Endothelial cell of umbilical vein (primary cell): ENCODE data around the gene MGAM2. TPM values are rescaled to one million over a fixed set of nuclear protein-coding genes. Genes with fewer than 3 reads are reported as not detected.

Source experiments
- BruUV-seq: library from RNA; stranded (reverse); fragments of 400-500 nt; replicated peaks from 2 replicates; lab custom pipeline; 2021; lab: Mats Ljungman, UMichigan
- CTCF ChIA-PET: fragments of 300-600, 350-600 bp; sonication (Branson Sonifier 250); formaldehyde crosslinking; loops from one replicate; lab custom pipeline; 2021; ENCODE audit warnings: antibody characterized with exemption, inconsistent platforms; lab: Charles Lee
- POLR2A ChIA-PET: fragments of 300-600, 350-600 bp; sonication (Branson Sonifier 250); formaldehyde crosslinking; loops from one replicate; lab custom pipeline; 2021; ENCODE audit warnings: antibody characterized with exemption, inconsistent platforms; lab: Charles Lee
- DNase-seq: peaks from one replicate; pipeline ENCODE4 v3.0.0-alpha.2; 2011; ENCODE audit warnings: low read depth, low spot score
- FAIRE-seq: peaks from 2 replicates; lab custom pipeline; 2011; peaks lifted over from hg19 to GRCh38; lab: Jason Lieb, UNC
- H2AFZ ChIP-seq: 2 replicates; pipeline ENCODE4 v1.6.0; 2012; ENCODE audit warnings: low read depth, low read length, control low read depth, inconsistent platforms
- H3K27ac ChIP-seq: 2 replicates; pipeline ENCODE4 v1.5.1; 2011; ENCODE audit warnings: low read depth, mild to moderate bottlenecking, control low read depth, low read length, moderate library complexity; ENCODE audit not compliant: insufficient read depth
- H3K27me3 ChIP-seq, 2 experiments: 2 replicates each; pipeline versions ENCODE4 v1.6.0 to v1.6.1; 2011; ENCODE audit warnings: low read length in 2 of 2, mixed read lengths in 1 of 2; ENCODE audit not compliant: control insufficient read depth in 2 of 2, insufficient read depth in 2 of 2
- H3K36me3 ChIP-seq, 2 experiments: 2 replicates in 1 of 2; 3 replicates in 1 of 2; pipeline ENCODE4 v1.5.1; 2011; ENCODE audit warnings: low read length in 2 of 2, mild to moderate bottlenecking in 1 of 2, moderate library complexity in 1 of 2; ENCODE audit not compliant: control insufficient read depth in 2 of 2, insufficient read depth in 2 of 2; ENCODE audit errors: extremely low read depth in 1 of 2
- H3K4me1 ChIP-seq: 3 replicates; pipeline ENCODE4 v1.5.1; 2011; ENCODE audit warnings: mild to moderate bottlenecking, low read length; ENCODE audit not compliant: control insufficient read depth, insufficient read depth; ENCODE audit errors: extremely low read depth
- H3K4me2 ChIP-seq: 2 replicates; pipeline ENCODE4 v1.6.1; 2011; ENCODE audit warnings: low read length, control low read depth, mixed read lengths; ENCODE audit not compliant: insufficient read depth
- H3K4me3 ChIP-seq, 3 experiments: fragments of 200-600 bp in 1 of 3; sonication (generic), shearing (Covaris generic) in 1 of 3; replicated peaks in 1 of 3; 2 replicates each; pipeline ENCODE4 v1.5.1; 2011 to 2016; ENCODE audit warnings: control low read depth in 3 of 3, low read length in 3 of 3, mild to moderate bottlenecking in 2 of 3, inconsistent platforms in 1 of 3, low read depth in 1 of 3, moderate library complexity in 1 of 3; ENCODE audit not compliant: insufficient read depth in 1 of 3
- H3K79me2 ChIP-seq: 2 replicates; pipeline ENCODE4 v1.6.0; 2012; ENCODE audit warnings: low read length, inconsistent platforms; ENCODE audit not compliant: control insufficient read depth, insufficient read depth
- H3K9ac ChIP-seq: replicated peaks from 2 replicates; pipeline ENCODE3; 2011; ENCODE audit warnings: low read length, control low read depth; ENCODE audit not compliant: insufficient read depth; ENCODE audit errors: extremely low read depth
- H3K9me1 ChIP-seq: replicated peaks from 3 replicates; pipeline ENCODE4 v1.6.0; 2011; ENCODE audit warnings: mild to moderate bottlenecking, low read length; ENCODE audit not compliant: control insufficient read depth, insufficient read depth; ENCODE audit errors: extremely low read depth
- H3K9me3 ChIP-seq: replicated peaks from 2 replicates; pipeline ENCODE4 v1.5.1; 2012; ENCODE audit warnings: low read length, inconsistent platforms; ENCODE audit not compliant: control insufficient read depth, insufficient read depth
- H4K20me1 ChIP-seq: replicated peaks from 2 replicates; pipeline ENCODE3; 2011; ENCODE audit warnings: mild to moderate bottlenecking, low read length; ENCODE audit not compliant: control insufficient read depth, insufficient read depth; ENCODE audit errors: extremely low read depth
- EZH2 ChIP-seq: IDR thresholded peaks from 2 replicates; pipeline ENCODE4 v1.6.1; 2012; ENCODE audit warnings: borderline replicate concordance, low read depth, mild to moderate bottlenecking, moderate library complexity, low read length, inconsistent platforms; ENCODE audit not compliant: severe bottlenecking
- FOS ChIP-seq: IDR thresholded peaks from 2 replicates; pipeline ENCODE4 v1.6.1; 2011; ENCODE audit warnings: mild to moderate bottlenecking, low read length, moderate library complexity, borderline replicate concordance; ENCODE audit not compliant: insufficient read depth
- GATA2 ChIP-seq: IDR thresholded peaks from 2 replicates; pipeline ENCODE4 v1.7.0; 2011; ENCODE audit warnings: low read depth, mild to moderate bottlenecking, moderate library complexity, mixed read lengths, low read length; ENCODE audit not compliant: insufficient read length, insufficient read depth
- JUN ChIP-seq: IDR thresholded peaks from 2 replicates; pipeline ENCODE4 v1.6.1; 2011; ENCODE audit warnings: borderline replicate concordance, low read depth; ENCODE audit not compliant: insufficient read length, insufficient read depth
- MYC ChIP-seq: IDR thresholded peaks from one replicate; pipeline ENCODE4 v1.6.1; 2011; ENCODE audit warnings: mild to moderate bottlenecking, low read depth, low read length
- POLR2A ChIP-seq: IDR thresholded peaks from 2 replicates; pipeline ENCODE4 v1.6.1; 2012; ENCODE audit warnings: low read depth, mild to moderate bottlenecking, control low read depth, low read length
- POLR2AphosphoS5 ChIP-seq: IDR thresholded peaks from 2 replicates; pipeline ENCODE4 v1.6.1; 2012; ENCODE audit warnings: low read depth, mild to moderate bottlenecking, control low read depth, low read length, moderate library complexity; ENCODE audit not compliant: insufficient read depth
- dilution Hi-C: fragments of 300-500 bp; cut with MboI; formaldehyde crosslinking; loops from one replicate; pipeline ENCODE4 v1.15.0; 2019; ENCODE audit warnings: low sequenced_read_pairs; ENCODE audit not compliant: extremely low pct_ligation_motif_present
- intact Hi-C: fragments of 100-400 bp; cut with micrococcal nuclease; formaldehyde crosslinking; loops from one replicate; pipeline ENCODE4 v1.10.0; 2022
- polyA plus RNA-seq, 4 experiments: library from polyadenylated mRNA; depleted of rRNA in 3 of 4; stranded (reverse) in 3 of 4; unstranded in 1 of 4; fragments of >200 nt; gene quantifications; 2 replicates each; pipeline versions ENCODE4 v1.2.1 to v1.2.3, GENCODE V29; 2011 to 2012; ENCODE audit warnings: missing spikeins in 1 of 4
- total RNA-seq: library from RNA; stranded (reverse); gene quantifications from 2 replicates; pipeline ENCODE4 v1.2.3, GENCODE V29; 2021
- TF ChIP-seq, protein P1 (sequence below): IDR thresholded peaks from 2 replicates; pipeline ENCODE4 v1.6.1; 2011; ENCODE audit not compliant: insufficient read depth, insufficient read length
- TF ChIP-seq, protein P2 (sequence below), 2 donors: IDR thresholded peaks; 1 replicate in 1 of 2; 2 replicates in 1 of 2; pipeline ENCODE4 v1.5.1; 2011; ENCODE audit warnings: low read length in 2 of 2, mild to moderate bottlenecking in 2 of 2, moderate library complexity in 2 of 2, control low read depth in 1 of 2, inconsistent platforms in 1 of 2, low read depth in 1 of 2; ENCODE audit not compliant: insufficient read depth in 1 of 2; ENCODE audit errors: extremely low read depth in 1 of 2

The MGAM2 gene
- total and polyA plus RNA-seq, 2 donors (not counting 3 experiments of a cell fraction or from before 2014, with no cell fraction given): not detected

DNA sequence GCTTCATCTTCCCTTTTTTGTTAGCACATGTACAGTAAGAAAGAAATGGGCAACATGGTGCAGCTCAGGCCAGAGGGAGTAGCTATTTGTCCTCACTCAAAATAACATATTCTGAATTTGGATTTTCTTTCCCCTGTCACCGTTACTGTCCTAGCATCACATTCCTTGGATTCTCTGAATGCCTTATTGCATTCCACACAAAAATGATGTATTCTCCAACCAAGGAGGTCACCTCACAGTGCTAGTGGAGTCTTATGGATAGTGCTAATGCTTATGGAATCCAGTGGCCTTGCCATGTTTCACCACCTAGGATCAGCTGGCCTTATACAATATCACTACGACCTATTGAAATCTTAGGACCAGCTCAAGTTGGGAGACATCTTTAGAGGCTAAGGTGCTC is 139.2 kb downstream of the MGAM2 start:
- no peak overlapping the region for H3K4me3 ChIP-seq
- intact Hi-C loops: no loop called here
- no peak overlapping the region for H3K27ac ChIP-seq
- no peaks in the 10 kb centered on the region for H3K27me3 ChIP-seq
- TF ChIP-seq JUN (no peak), POLR2AphosphoS5 (no peak), EZH2 (no peak), POLR2A (no peak), FOS (no peak), MYC (no peak), GATA2 (no peak)
- TF ChIP-seq, protein P1, sequence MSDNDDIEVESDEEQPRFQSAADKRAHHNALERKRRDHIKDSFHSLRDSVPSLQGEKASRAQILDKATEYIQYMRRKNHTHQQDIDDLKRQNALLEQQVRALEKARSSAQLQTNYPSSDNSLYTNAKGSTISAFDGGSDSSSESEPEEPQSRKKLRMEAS: no peak
- TF ChIP-seq, protein P2, sequence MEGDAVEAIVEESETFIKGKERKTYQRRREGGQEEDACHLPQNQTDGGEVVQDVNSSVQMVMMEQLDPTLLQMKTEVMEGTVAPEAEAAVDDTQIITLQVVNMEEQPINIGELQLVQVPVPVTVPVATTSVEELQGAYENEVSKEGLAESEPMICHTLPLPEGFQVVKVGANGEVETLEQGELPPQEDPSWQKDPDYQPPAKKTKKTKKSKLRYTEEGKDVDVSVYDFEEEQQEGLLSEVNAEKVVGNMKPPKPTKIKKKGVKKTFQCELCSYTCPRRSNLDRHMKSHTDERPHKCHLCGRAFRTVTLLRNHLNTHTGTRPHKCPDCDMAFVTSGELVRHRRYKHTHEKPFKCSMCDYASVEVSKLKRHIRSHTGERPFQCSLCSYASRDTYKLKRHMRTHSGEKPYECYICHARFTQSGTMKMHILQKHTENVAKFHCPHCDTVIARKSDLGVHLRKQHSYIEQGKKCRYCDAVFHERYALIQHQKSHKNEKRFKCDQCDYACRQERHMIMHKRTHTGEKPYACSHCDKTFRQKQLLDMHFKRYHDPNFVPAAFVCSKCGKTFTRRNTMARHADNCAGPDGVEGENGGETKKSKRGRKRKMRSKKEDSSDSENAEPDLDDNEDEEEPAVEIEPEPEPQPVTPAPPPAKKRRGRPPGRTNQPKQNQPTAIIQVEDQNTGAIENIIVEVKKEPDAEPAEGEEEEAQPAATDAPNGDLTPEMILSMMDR (IDR thresholded peaks at IDR 0.05; ENCODE audit: extremely low read depth in 1 of 2, insufficient read depth in 1 of 2, low read depth in 1 of 2, low read length in 2 of 2): no peak
- H3K9me3 ChIP-seq: no peaks in the 10 kb centered on the region
- CTCF ChIA-PET: no interaction called here
- H2AFZ ChIP-seq: no peak overlapping the region
- dilution Hi-C loops: no loop called here
- no peak for FAIRE-seq
- H3K9ac ChIP-seq: no peak overlapping the region
- no peaks in the 10 kb centered on the region for H4K20me1 ChIP-seq
- DNase-seq: no peak
- no TSS peak for BruUV-seq
- no peaks in the 10 kb centered on the region for H3K9me1 ChIP-seq
- no peak overlapping the region for H3K4me2 ChIP-seq
- POLR2A ChIA-PET: no interaction called here
- H3K4me1 ChIP-seq: no peaks in the 10 kb centered on the region
- no peaks in the 10 kb centered on the region for H3K79me2 ChIP-seq
- H3K36me3 ChIP-seq: no peaks in the 10 kb centered on the region
